Left cardiac atrium (tissue), 4 donors: Measurements from ENCODE around the gene SERPINB1. TPM values are rescaled to one million over a fixed set of nuclear protein-coding genes. Genes with fewer than 3 reads are reported as not detected.
A peak's percentile ranks its signal among the peaks of the same experiment; 100 is the strongest.
"Not testable (repeated sequence)": the region's sequence is repeated elsewhere in the genome, so short reads cannot be mapped to it uniquely, and the experiment has no call there.

ENCODE experiments used
- ATAC-seq, 2 donors: fragments of 200-7000 bp; cut with Tn5 transposase; one replicate each; pipeline ENCODE4 v1.9.1; 2020; ENCODE audit warnings: mild to moderate bottlenecking in 2 of 2, moderate library complexity in 2 of 2
- DNase-seq: peaks from one replicate; pipeline ENCODE4 v3.0.0-alpha.2; 2020
- intact Hi-C, 2 donors: fragments of 100-400 bp; cut with DNase I; formaldehyde crosslinking; loops; one replicate each; pipeline versions ENCODE4 v1.14.1 to v1.15.1; 2022 to 2023
- total RNA-seq, 2 donors: library from RNA; stranded (reverse); fragmentation: NEBNext Ultra II Directional; extraction: Animal tissue kit (Norgen Biotek cat#: 25700); gene quantifications; one replicate each; pipeline ENCODE4 v1.2.1, GENCODE V29; 2021
- donor health status: DM: no; HTN: yes; CAD: no.
- donor health status: DM: no; HTN: yes; CAD: no; lungs with severe emphysema.
- donor health status: DM: yes; HTN: yes; CAD: no.
- donor health status: Dilated cardiomyopathy.

Gene SERPINB1
- total RNA-seq, 2 donors from 2014 or later = 27.5 to 39.2 TPM

DNA sequence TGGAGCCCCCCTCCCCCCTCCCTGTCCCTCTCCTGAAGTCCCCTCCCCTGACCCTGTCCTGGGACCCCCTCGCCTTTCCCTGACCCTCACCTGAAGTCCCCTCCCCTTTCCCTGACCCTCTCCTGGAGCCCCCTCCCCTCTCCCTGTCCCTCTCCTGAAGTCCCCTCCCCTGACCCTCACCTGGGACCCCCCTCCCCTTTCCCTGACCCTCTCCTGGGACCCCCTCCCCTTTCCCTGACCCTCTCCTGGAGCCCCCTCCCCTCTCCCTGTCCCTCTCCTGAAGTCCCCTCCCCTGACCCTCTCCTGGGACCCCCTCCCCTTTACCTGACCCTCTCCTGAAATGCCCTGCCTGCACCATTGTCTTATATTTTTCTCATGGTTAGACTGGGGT, 11.7 kb upstream of the SERPINB1 start:
- not testable (repeated sequence) for ATAC-seq, DNase-seq
- intact Hi-C loops = loop anchor here in 1 of 2 donors (10.0 kb wide), 1 partner anchor 51 kb away; the partner anchor contains the start of gene SERPINB9

DNA sequence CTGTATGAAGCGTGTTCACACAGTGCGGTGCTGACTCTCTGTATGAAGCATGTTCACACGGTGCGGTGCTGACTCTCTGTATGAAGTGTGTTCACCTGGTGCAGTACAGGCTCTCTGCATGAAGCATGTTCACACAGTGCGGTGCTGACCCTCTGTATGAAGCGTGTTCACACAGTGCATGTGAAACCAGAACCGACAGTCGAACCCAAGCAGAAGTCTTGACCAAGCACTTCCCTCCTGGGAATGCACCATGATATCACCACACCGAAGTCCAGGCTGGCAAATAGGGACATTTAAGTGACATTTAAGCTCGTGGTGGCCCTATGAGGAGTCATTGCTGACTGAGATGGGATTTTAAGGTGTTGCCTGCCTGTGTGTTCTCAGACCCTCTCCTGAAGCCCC, 11.3 kb upstream of the SERPINB1 start:
- intact Hi-C loops = loop anchor here in 1 of 2 donors (10.0 kb wide), 1 partner anchor 52 kb away; the partner anchor contains the start of gene SERPINB9
- DNase-seq (no peak), ATAC-seq (no peak)

DNA sequence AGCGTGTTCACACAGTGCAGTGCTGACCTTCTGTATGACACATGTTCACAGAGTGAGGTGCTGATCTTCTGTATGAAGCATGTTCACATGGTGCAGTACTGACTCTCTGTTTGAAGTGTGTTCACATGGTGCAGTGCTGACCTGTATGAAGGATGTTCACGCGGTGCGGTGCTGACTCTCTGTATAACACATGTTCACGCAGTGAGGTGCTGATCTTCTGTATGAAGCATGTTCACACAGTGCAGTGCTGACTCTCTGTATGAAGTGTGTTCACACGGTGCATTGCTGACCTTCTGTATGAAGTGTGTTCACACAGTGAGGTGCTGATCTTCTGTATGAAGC, 10.8 kb upstream of the SERPINB1 start:
- intact Hi-C loops = loop anchor here in 1 of 2 donors (10.0 kb wide), 1 partner anchor 52 kb away; the partner anchor contains the start of gene SERPINB9
- no peak for DNase-seq
- ATAC-seq = no peak

DNA sequence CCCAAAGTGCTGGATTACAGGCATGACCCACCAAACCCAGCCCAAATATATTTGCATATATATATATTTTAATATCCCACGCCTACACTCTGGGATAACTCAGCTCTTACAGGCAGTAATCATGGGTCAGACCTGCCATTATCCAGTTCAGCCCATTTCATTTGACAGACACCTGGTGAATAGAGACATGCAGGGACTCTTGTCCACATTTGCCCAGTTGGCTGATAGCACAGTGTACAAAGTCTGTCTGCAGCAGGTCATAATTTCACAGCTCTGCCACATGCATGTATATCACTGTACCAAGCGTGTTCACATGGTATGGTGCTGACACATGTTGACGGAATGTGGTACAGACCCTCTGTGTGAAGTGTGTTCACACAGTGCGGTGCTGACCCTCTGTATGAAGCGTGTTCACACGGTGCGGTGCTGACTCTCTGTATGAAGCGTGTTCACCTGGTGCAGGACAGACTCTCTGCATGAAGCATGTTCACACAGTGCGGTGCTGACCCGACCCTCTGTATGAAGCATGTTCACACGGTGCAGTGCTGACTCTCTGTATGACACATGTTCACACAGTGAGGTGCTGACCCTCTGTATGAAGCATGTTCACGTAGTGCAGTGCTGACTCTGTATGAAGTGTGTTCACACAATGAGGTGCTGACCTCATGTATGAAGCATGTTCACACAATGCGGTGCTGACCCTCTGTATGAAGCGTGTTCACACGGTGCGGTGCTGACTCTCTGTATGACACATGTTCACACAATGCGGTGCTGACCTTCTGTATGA, 10.3 kb upstream of the SERPINB1 start:
- intact Hi-C loops = loop anchor here in 1 of 2 donors (10.0 kb wide), 1 partner anchor 53 kb away; the partner anchor contains the start of gene SERPINB9

DNA sequence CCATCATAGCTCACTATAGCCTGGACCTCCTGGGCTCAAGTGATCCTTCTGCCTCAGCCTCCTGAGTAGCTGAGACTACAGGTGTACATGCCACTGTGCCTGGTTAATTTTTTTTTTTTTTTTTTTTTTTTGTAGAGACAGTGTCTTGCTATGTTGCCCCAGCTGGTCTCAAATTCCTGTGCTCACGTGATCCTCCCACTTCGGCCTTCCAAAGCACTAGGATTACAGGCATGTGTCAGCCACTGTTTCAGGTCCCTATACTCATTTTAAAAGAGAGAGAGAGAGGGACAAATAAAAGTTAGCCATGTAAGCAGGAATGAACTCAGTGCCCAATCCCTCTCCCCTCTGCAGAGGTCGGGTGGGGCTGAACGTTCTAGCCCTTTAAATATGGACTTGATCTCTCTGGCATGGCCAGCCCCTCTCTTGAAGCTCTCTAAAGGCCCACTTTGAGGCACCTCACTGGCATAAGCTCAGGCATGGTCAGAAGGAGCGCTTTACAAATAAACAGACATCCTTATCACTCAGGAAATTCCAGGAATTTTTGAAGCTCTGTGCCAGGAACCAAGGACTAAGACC, 9.0 kb upstream of the SERPINB1 start:
- DNase-seq = no peak
- intact Hi-C loops = loop anchor here in 1 of 2 donors (10.0 kb wide), 1 partner anchor 54 kb away; the partner anchor contains the start of gene SERPINB9
- ATAC-seq = peak; percentile 2 to 48

More for the DNA sequence above, 10.3 kb upstream of the SERPINB1 start:
- no peak for DNase-seq
- ATAC-seq = no peak

DNA sequence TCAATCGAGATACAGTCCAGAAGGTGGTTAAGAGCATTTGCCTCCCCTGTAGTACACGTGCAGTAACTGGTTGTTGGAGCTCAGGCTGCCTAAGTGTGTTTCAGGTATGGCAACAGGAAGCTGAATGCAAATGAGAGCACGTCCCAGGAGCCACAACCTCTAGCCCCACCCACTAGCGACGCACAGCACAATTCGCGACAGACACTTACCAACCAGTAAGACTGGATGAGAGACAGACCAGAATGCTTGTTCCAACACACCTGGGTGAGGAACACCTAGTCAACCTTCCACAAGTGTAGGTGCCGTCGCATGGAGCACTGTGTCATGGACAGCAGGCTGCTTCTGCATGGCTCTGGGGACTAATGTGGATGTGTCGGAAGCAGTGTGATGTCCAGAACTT, 7.2 kb upstream of the SERPINB1 start:
- DNase-seq = no peak
- ATAC-seq = no peak
- intact Hi-C loops = loop anchor here (10.0 kb wide), 2 partner anchors 54 to 216 kb away; partner anchors contain the start of gene RIPK1 (in 1 of the 2)

DNA sequence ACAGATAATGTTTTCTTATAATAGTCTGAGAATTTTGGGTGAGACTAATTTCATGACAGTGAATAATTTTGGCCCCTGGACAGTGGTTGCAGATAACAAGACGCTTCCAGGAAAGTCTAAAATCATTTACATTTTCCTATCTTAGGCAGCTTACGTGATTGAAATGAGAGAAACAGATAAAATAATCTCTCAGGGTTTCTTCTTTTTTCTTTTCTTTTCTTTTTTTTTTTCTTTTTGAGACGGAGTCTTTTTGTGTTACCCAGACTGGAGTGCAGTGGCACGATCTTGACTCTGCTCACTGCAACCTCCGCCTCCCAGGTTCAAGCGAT, 4.2 kb upstream of the SERPINB1 start:
- DNase-seq (no peak), ATAC-seq (no peak)
- intact Hi-C loops = loop anchor here (1.0 to 10.0 kb wide), 4 partner anchors 51 to 219 kb away; partner anchors contain the start of gene RIPK1 (in 1 of the 2)

DNA sequence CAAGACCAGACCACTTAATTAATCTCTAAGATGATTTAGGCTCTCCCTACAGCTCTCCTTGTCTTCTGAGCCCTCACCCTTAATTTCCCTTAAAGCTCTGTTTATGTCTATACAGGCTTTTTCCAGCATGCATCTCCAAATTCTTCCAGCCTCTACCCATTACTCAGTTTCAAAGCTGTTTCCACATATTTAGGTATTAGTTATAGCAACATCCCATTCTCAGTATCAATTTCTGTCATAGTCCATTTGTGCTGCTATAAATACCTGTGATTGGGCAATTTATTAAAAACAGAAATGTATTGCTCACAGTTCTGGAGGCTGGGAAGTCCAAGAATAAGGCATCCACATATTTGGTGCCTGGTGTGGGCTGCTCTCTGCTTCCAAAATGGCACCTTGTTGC, 2.3 kb upstream of the SERPINB1 start:
- intact Hi-C loops = loop anchor here (10.0 kb wide), 2 partner anchors 49 to 221 kb away; partner anchors contain the start of gene RIPK1 (in 1 of the 2)
- no peak for ATAC-seq
- no peak for DNase-seq

DNA sequence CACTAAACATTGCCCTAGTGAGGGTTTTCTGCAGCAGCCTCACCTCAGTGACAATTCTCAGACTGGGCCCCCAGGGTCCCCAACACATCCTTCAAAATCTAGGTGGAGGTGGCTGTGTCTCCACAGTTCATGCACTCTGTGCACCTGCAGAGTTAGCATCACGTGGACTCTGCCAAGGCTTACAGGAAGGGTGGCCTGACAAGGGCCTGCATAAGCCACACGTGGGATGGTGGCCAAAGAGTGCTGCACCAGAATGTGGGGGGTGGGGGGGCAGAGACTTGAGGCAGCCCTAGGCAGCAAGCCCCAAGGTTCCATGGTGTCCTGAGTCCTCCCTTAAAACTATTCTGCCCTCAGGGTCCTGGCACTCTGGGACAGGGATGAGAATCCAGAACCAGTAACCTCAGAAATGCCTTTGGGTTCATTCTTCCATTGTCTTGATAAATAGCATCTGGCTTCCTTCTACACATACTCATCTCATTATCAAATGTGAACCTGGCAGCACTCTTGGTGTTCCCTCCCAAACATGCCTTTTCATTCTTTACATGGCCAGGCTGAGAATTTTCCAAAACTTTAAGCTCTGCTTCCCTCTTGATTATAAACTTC, 1.6 kb upstream of the SERPINB1 start:
- DNase-seq (no peak), ATAC-seq (no peak)
- intact Hi-C loops = loop anchor here (10.0 kb wide), 2 partner anchors 48 to 222 kb away; partner anchors contain the start of gene RIPK1 (in 1 of the 2)

DNA sequence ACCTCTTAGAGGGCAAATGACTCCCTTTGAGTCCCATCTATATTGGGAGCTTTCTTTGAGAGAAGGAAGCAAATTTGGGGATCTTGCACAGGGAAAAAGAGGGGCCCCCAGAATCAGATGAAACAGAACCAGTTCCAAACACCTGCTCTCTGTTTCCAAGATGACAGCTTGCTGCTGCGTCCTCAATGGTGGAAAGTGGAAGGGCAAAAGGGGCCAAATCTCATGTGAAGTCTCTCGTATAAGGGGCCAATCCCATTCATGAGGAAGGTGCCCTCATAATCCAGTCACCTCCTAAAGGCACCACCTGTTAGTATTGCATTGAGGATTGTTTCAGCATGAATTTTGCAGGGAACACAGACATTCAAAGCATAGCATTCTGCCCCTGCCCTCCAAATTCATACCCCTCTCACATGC, 483 bp upstream of the SERPINB1 start:
- DNase-seq (no peak), ATAC-seq (no peak)
- intact Hi-C loops = loop anchor here (10.0 kb wide), 2 partner anchors 47 to 223 kb away; partner anchors contain the start of gene RIPK1 (in 1 of the 2)

DNA sequence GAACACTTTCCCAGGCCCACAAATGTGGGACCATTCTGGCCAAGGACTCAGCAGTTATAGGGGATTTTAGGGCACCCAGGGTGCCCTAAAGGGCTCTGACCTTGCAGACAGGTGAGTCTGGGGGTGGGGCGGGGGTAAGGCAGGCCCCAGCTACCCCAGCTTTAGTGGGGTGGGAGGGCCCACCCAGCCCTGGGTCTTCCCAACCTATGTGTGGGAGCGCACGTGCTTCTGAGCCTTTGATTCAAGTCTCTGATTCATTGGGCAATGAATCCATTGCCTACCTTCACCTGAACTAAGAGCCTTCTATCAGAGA, 958 bp downstream of the SERPINB1 start:
- intact Hi-C loops = loop anchor here (2.0 to 10.0 kb wide), 3 partner anchors 46 to 224 kb away; partner anchors contain the start of gene RIPK1 (in 1 of the 2)
- DNase-seq = no peak
- ATAC-seq = peak in 1 of 2 donors; percentile 3

DNA sequence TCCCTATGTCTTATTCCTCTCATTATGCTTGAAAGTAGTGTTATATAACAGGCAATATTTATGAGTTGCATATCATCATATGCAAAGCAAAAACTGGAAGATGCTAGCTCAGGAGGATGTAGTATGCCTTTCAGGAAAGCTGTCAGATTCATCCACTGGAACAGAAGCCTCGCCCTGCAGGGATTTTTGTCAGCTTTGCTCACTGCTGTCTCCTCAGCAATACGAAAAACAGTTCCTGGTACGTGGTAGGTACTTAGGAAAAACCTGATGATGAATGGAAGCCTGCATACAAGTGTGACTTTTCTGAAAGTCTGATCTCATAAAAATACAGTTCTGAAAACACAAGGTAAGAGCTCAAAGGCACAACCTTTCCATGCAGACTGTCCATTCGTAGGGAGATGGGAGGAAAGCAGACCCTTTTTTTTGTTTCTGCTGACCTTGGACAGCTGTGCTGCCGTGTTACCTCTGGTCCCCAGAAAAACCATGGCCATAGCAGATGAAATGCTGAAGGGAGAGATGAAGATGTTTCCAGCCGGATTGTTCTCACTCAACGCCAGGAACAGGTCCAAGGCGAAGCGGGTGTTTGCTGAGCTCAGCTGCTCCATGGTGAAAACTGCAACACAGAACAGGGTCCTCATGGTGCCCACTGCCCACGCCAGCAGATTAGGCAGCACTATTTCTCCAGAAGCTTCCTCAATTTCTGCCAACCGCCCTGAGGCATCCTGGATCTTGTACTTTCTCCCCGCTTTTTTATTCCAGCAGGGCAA, 1.5 kb downstream of the SERPINB1 start:
- intact Hi-C loops = loop anchor here (2.0 to 10.0 kb wide), 3 partner anchors 45 to 225 kb away; partner anchors contain the start of gene RIPK1 (in 1 of the 2)
- ATAC-seq (no peak), DNase-seq (no peak)

DNA sequence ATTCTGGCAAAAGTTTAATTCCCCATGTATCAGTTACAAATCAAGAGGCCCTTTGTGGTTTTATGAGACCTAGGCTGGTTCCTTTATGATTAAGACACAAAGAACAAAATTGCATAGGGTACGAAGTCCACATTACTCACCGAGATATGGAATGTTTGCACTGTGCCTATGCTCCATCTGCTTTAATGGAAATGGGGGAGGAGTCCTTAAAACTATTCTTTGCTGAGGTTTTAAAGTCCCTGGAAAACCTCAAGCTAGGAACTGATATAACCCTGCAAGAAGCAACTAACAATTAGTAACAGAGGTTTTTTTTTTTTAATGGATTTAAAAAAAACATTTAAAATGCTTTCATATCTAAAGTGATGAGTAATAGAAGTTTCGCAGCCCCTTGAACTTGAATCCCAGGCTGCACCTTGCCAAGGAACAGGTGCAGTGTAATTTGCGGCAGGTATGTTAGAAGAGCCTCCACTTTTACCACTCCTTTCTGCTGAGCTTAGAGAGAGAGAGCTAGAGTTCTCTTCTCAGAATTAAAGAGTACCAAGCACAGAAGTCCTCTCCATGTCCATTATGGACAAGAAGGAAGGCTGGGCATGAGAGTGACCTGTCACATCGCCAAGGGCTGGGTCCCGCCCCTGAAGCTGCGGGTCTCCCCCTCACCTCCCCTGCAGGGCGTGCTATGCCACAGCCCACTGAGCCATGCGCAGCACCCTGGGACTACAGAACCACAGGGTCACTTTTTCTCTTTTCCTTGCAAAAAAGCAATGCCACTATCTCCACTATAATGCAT, 2.3 kb downstream of the SERPINB1 start:
- ATAC-seq (no peak), DNase-seq (no peak)
- intact Hi-C loops = no loop called here

DNA sequence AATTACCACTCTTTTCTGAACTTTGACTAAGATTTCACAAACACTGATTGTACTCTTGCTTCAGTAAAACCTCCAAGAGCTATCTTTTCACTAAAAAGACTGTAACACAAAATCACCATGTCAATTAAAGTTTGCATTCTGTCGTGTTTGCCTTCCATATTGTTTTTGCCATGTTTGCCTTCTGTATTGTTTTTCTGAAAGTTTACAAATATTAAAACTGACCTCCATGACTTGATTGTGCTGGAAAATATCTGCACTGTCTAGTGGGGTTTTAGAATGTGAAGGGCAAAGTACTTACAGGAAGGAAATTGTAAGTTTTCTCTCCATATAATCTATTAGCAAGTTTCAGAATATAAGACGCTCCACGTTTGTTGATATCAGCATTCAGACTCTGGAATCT, 3.4 kb downstream of the SERPINB1 start:
- DNase-seq (no peak), ATAC-seq (no peak)
- intact Hi-C loops = no loop called here

DNA sequence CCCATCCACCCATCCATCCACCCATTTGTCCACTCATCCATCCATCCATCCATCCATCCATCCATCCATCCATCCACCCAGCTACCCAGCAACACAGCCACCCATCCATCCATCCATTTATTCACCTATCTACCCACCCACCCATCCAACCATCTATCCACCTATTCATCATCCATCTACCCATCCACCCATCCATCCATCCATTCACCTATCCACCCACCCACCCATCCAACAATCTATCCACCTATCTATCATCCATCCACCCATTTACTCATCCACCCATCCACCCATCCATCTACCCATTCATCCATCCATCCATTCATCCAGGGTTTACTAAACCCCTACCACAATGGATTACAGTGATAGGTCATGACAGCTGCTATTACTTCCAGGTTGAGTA, 7.4 kb downstream of the SERPINB1 start:
- DNase-seq = no peak
- no peak for ATAC-seq

DNA sequence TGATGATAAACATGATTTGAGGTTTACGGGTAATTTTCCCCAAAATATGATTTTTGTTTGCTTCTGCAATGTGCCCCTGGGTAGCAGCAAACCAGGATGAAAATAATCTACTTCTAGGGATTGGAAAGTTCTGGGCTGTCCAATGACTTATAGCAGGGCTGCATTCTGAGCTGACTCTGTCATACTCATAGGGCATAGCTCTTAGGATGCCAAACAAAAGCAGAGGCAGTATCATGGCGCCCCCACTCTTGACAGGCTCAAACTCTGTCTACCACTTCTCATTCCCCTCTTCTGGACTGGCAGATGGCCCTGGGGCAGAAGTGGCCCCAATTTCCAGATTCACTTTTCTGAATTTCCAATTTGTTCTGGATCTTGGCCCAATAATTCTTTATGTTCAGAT, 10.3 kb downstream of the SERPINB1 start:
- intact Hi-C loops = no loop called here
- ATAC-seq = no peak
- DNase-seq = no peak

More for the DNA sequence above, 7.4 kb downstream of the SERPINB1 start:
- intact Hi-C loops = no loop called here

DNA sequence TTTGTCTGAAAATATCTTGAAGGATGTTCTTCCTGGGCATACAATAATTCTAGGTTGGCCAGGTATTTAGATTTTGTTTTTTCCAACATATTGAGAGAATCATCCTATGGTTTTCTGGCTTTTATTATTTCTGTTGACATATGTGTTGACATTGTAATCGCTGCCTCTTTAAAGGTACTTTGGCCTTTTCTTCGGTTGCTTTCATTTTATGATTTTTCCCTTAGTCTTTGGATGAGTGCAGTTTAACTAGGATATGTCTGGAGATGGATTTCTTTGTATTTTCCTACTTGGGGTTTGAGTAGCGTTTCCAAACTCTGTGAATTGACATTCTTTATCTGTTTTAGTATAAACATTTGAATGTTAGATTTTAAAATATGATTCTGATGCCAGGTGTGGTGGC, 11.5 kb downstream of the SERPINB1 start:
- ATAC-seq = no peak
- intact Hi-C loops = no loop called here
- no peak for DNase-seq

DNA sequence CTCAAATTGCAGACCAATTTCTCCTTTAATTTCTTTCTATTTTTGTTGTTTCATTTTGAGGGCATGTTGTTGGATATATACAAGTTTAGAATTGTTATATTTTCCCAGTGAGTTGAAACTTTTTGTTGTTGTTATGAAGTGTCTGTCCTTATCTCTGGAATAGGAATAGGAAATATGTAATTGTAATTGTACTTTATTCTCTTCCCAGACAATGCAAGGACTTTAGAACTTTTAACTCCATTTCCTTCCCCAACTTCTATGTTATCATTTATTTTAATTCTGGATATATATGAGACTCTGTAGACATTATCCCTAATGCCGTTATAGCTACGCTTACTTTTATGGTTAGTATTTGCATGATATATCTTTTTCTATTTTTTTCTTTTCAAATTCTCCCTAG, 12.4 kb downstream of the SERPINB1 start:
- ATAC-seq = no peak
- DNase-seq = no peak
- intact Hi-C loops = no loop called here
